Renal cortical epithelial cell (primary cell): ENCODE measurements around the gene IGSF21. TPM values are rescaled to one million over a fixed set of nuclear protein-coding genes. Genes with fewer than 3 reads are reported as not detected.

Experiments used
- DNase-seq: peaks from one replicate; pipeline ENCODE4 v3.0.0-alpha.2; 2011; ENCODE audit warnings: low read depth
- total RNA-seq: library from RNA; depleted of rRNA; stranded (reverse); fragments of >200 nt; gene quantifications from 2 replicates; pipeline ENCODE4 v1.2.3, GENCODE V29; 2014

Gene IGSF21
- total RNA-seq, 1 donor from 2014 or later, result not detected

GRCh38 chr1:18178111-18178510 lies 70.5 kb downstream of the IGSF21 start:
- DNase-seq, result no peak

GRCh38 chr1:18179009-18179408 lies 71.4 kb downstream of the IGSF21 start:
- no peak for DNase-seq

- DNase-seq, result peak; percentile 31
These were observed 75.0 kb downstream of the IGSF21 start for GRCh38 chr1:18182398-18183160.

- DNase-seq, result no peak
These were observed 75.9 kb downstream of the IGSF21 start for GRCh38 chr1:18183533-18183932.

- no peak for DNase-seq
These were observed 79.5 kb downstream of the IGSF21 start for GRCh38 chr1:18187054-18187453.

- DNase-seq, result no peak
These were observed 81.4 kb downstream of the IGSF21 start for GRCh38 chr1:18188820-18189517.

GRCh38 chr1:18190598-18190997 lies 83.0 kb downstream of the IGSF21 start:
- no peak for DNase-seq

GRCh38 chr1:18191037-18191436 lies 83.4 kb downstream of the IGSF21 start:
- DNase-seq, result no peak

- no peak for DNase-seq
These were observed 84.0 kb downstream of the IGSF21 start for GRCh38 chr1:18191481-18192155.

GRCh38 chr1:18192182-18192581 lies 84.6 kb downstream of the IGSF21 start:
- DNase-seq, result no peak

GRCh38 chr1:18192974-18193373 lies 85.4 kb downstream of the IGSF21 start:
- no peak for DNase-seq

- DNase-seq, result no peak
These were observed 89.7 kb downstream of the IGSF21 start for GRCh38 chr1:18197299-18197698.

- no peak for DNase-seq
These were observed 90.7 kb downstream of the IGSF21 start for GRCh38 chr1:18198260-18198659.

GRCh38 chr1:18199462-18199861 lies 91.9 kb downstream of the IGSF21 start:
- DNase-seq, result no peak

- no peak for DNase-seq
These were observed 92.6 kb downstream of the IGSF21 start for GRCh38 chr1:18200136-18200717.

GRCh38 chr1:18200918-18201317 lies 93.3 kb downstream of the IGSF21 start:
- DNase-seq, result no peak

- no peak for DNase-seq
These were observed 94.6 kb downstream of the IGSF21 start for GRCh38 chr1:18201997-18202719.

GRCh38 chr1:18203645-18204044 lies 96.0 kb downstream of the IGSF21 start:
- DNase-seq, result no peak

- no peak for DNase-seq
These were observed 97.0 kb downstream of the IGSF21 start for GRCh38 chr1:18204575-18204974.

GRCh38 chr1:18205319-18205718 lies 97.7 kb downstream of the IGSF21 start:
- no peak for DNase-seq

- no peak for DNase-seq
These were observed 104.2 kb downstream of the IGSF21 start for GRCh38 chr1:18211764-18212163.
